K562 (cell line): ENCODE measurements around the gene SYCE1.

ENCODE experiments used
- CBX5 ChIP-seq: IDR thresholded peaks from 2 replicates; pipeline ENCODE4 v1.6.1; 2014; ENCODE audit warnings: low read depth, borderline replicate concordance
- CHD2 ChIP-seq: IDR thresholded peaks from 2 replicates; pipeline ENCODE4 v1.6.1; 2011; ENCODE audit warnings: low read depth, low read length
- CSDE1 ChIP-seq, 2 experiments: fragments of 450-650 bp; IDR thresholded peaks; 2 replicates each; pipeline ENCODE4 v1.6.1; 2016; ENCODE audit warnings: mild to moderate bottlenecking in 1 of 2
- HMG20A ChIP-seq: fragments of 450-650 bp; formaldehyde crosslinking; conservative IDR thresholded peaks from 2 replicates; pipeline ENCODE4 v1.4.0; 2020; ENCODE audit warnings: mild to moderate bottlenecking, mixed read lengths
- RBBP5 ChIP-seq: fragments of 200-600 bp; sonication (generic); IDR thresholded peaks from 2 replicates; pipeline ENCODE4 v1.6.1; 2012; ENCODE audit warnings: borderline replicate concordance, mild to moderate bottlenecking, low read length, control low read depth, inconsistent platforms; ENCODE audit not compliant: insufficient read depth, poor library complexity, severe bottlenecking
- TF ChIP-seq, protein P1 (sequence below), 3 experiments: IDR thresholded peaks in 2 of 3; conservative IDR thresholded peaks in 1 of 3; 2 replicates each; pipeline ENCODE4 v1.5.1; 2011 to 2012; ENCODE audit warnings: low read length in 3 of 3, mild to moderate bottlenecking in 3 of 3, control low read depth in 2 of 3, improper control_type of control experiment in 1 of 3, inconsistent platforms in 1 of 3, low read depth in 1 of 3, mixed read lengths in 1 of 3, moderate library complexity in 1 of 3; ENCODE audit not compliant: insufficient read depth in 2 of 3
- TF ChIP-seq, protein P2 (sequence below): fragments of 250-450 bp; sonication (Bioruptor Pico); IDR thresholded peaks from 2 replicates; pipeline ENCODE4 v1.8.0; 2022; ENCODE audit warnings: moderate library complexity, mild to moderate bottlenecking, inconsistent platforms
- TF ChIP-seq, protein P3 (sequence below): fragments of 200-600 bp; sonication (generic); IDR thresholded peaks from one replicate; pipeline ENCODE4 v1.6.1; 2012; ENCODE audit warnings: mild to moderate bottlenecking, low read depth, low read length, inconsistent platforms

DNA sequence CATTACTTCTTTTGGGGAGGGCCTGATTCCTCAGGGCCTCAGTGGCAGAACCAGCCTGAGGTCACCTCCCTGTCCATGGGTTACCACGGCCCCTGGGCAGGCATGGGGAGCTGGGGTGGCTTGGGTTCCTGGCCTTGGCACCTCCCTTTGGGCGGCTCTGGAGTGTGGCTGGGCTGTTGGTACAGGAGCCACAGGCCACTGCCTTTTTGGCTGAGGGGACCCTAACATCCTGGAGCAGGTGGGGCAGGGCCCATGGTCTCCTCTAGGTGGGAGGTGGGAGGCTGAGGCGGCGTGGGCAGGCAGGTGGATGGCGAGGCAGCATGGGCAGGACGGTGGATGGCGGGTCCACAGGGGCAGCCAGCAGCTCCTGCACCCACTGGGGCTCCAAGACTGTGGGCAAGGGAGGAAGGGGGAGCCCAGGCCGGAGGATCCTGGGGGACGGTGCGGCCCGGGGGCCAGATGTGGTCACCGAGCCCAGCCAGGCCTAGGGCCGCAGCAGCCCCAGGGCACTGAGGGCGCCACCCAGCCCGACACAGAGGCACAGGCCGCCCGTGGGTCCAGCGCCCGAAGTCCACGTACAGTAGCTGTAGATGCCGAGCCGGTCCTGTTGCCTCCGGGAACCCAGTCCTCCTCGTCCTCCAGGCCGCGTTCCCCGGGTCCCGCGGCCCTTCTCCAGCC is 2.4 kb upstream of the SYCE1 start:
- TF ChIP-seq RBBP5: no peak
- no peak for TF ChIP-seq CHD2
- TF ChIP-seq, protein P1, sequence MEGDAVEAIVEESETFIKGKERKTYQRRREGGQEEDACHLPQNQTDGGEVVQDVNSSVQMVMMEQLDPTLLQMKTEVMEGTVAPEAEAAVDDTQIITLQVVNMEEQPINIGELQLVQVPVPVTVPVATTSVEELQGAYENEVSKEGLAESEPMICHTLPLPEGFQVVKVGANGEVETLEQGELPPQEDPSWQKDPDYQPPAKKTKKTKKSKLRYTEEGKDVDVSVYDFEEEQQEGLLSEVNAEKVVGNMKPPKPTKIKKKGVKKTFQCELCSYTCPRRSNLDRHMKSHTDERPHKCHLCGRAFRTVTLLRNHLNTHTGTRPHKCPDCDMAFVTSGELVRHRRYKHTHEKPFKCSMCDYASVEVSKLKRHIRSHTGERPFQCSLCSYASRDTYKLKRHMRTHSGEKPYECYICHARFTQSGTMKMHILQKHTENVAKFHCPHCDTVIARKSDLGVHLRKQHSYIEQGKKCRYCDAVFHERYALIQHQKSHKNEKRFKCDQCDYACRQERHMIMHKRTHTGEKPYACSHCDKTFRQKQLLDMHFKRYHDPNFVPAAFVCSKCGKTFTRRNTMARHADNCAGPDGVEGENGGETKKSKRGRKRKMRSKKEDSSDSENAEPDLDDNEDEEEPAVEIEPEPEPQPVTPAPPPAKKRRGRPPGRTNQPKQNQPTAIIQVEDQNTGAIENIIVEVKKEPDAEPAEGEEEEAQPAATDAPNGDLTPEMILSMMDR (IDR thresholded peaks at IDR 0.05 in 2 of 3, conservative IDR thresholded peaks at IDR 0.05 in 1 of 3; ENCODE audit: insufficient read depth in 2 of 3, low read depth in 1 of 3, low read length in 3 of 3): no peak
- no peak for TF ChIP-seq CSDE1 (IDR thresholded peaks at IDR 0.05)
- TF ChIP-seq, protein P2, sequence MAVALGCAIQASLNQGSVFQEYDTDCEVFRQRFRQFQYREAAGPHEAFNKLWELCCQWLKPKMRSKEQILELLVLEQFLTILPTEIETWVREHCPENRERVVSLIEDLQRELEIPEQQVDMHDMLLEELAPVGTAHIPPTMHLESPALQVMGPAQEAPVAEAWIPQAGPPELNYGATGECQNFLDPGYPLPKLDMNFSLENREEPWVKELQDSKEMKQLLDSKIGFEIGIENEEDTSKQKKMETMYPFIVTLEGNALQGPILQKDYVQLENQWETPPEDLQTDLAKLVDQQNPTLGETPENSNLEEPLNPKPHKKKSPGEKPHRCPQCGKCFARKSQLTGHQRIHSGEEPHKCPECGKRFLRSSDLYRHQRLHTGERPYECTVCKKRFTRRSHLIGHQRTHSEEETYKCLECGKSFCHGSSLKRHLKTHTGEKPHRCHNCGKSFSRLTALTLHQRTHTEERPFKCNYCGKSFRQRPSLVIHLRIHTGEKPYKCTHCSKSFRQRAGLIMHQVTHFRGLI (CRISPR knock-in tag): no peak
- no peak for TF ChIP-seq CBX5
- no peak for TF ChIP-seq HMG20A
- TF ChIP-seq, protein P3, sequence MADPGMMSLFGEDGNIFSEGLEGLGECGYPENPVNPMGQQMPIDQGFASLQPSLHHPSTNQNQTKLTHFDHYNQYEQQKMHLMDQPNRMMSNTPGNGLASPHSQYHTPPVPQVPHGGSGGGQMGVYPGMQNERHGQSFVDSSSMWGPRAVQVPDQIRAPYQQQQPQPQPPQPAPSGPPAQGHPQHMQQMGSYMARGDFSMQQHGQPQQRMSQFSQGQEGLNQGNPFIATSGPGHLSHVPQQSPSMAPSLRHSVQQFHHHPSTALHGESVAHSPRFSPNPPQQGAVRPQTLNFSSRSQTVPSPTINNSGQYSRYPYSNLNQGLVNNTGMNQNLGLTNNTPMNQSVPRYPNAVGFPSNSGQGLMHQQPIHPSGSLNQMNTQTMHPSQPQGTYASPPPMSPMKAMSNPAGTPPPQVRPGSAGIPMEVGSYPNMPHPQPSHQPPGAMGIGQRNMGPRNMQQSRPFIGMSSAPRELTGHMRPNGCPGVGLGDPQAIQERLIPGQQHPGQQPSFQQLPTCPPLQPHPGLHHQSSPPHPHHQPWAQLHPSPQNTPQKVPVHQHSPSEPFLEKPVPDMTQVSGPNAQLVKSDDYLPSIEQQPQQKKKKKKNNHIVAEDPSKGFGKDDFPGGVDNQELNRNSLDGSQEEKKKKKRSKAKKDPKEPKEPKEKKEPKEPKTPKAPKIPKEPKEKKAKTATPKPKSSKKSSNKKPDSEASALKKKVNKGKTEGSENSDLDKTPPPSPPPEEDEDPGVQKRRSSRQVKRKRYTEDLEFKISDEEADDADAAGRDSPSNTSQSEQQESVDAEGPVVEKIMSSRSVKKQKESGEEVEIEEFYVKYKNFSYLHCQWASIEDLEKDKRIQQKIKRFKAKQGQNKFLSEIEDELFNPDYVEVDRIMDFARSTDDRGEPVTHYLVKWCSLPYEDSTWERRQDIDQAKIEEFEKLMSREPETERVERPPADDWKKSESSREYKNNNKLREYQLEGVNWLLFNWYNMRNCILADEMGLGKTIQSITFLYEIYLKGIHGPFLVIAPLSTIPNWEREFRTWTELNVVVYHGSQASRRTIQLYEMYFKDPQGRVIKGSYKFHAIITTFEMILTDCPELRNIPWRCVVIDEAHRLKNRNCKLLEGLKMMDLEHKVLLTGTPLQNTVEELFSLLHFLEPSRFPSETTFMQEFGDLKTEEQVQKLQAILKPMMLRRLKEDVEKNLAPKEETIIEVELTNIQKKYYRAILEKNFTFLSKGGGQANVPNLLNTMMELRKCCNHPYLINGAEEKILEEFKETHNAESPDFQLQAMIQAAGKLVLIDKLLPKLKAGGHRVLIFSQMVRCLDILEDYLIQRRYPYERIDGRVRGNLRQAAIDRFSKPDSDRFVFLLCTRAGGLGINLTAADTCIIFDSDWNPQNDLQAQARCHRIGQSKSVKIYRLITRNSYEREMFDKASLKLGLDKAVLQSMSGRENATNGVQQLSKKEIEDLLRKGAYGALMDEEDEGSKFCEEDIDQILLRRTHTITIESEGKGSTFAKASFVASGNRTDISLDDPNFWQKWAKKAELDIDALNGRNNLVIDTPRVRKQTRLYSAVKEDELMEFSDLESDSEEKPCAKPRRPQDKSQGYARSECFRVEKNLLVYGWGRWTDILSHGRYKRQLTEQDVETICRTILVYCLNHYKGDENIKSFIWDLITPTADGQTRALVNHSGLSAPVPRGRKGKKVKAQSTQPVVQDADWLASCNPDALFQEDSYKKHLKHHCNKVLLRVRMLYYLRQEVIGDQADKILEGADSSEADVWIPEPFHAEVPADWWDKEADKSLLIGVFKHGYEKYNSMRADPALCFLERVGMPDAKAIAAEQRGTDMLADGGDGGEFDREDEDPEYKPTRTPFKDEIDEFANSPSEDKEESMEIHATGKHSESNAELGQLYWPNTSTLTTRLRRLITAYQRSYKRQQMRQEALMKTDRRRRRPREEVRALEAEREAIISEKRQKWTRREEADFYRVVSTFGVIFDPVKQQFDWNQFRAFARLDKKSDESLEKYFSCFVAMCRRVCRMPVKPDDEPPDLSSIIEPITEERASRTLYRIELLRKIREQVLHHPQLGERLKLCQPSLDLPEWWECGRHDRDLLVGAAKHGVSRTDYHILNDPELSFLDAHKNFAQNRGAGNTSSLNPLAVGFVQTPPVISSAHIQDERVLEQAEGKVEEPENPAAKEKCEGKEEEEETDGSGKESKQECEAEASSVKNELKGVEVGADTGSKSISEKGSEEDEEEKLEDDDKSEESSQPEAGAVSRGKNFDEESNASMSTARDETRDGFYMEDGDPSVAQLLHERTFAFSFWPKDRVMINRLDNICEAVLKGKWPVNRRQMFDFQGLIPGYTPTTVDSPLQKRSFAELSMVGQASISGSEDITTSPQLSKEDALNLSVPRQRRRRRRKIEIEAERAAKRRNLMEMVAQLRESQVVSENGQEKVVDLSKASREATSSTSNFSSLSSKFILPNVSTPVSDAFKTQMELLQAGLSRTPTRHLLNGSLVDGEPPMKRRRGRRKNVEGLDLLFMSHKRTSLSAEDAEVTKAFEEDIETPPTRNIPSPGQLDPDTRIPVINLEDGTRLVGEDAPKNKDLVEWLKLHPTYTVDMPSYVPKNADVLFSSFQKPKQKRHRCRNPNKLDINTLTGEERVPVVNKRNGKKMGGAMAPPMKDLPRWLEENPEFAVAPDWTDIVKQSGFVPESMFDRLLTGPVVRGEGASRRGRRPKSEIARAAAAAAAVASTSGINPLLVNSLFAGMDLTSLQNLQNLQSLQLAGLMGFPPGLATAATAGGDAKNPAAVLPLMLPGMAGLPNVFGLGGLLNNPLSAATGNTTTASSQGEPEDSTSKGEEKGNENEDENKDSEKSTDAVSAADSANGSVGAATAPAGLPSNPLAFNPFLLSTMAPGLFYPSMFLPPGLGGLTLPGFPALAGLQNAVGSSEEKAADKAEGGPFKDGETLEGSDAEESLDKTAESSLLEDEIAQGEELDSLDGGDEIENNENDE: no peak
